ELR (cell line): Measurements from ENCODE around the gene NTSR2.

Experiments
- DNase-seq: peaks from one replicate; pipeline ENCODE4 v3.0.0-alpha.2; 2015; ENCODE audit warnings: low read depth

NTSR2 gene

GRCh38 chr2:11657646-11658045 is 12.3 kb downstream of the NTSR2 start:
- DNase-seq, result no peak

GRCh38 chr2:11657195-11657594 is 12.8 kb downstream of the NTSR2 start:
- DNase-seq, result no peak

- no peak for DNase-seq
Measured at GRCh38 chr2:11656671-11657101, 13.3 kb downstream of the NTSR2 start.

- no peak for DNase-seq
Measured at GRCh38 chr2:11656252-11656651, 13.7 kb downstream of the NTSR2 start.

- DNase-seq, result no peak
Measured at GRCh38 chr2:11655495-11655894, 14.5 kb downstream of the NTSR2 start.

- no peak for DNase-seq
Measured at GRCh38 chr2:11652553-11652952, 17.4 kb downstream of the NTSR2 start.

- DNase-seq, result no peak
Measured at GRCh38 chr2:11651856-11652548, 18.0 kb downstream of the NTSR2 start.

GRCh38 chr2:11649093-11649492 is 20.9 kb downstream of the NTSR2 start:
- no peak for DNase-seq

- DNase-seq, result peak; percentile 13
Measured at GRCh38 chr2:11647834-11648600, 22.0 kb downstream of the NTSR2 start.

GRCh38 chr2:11646530-11646929 is 23.5 kb downstream of the NTSR2 start:
- no peak for DNase-seq

- no peak for DNase-seq
Measured at GRCh38 chr2:11644293-11644692, 25.7 kb downstream of the NTSR2 start.

GRCh38 chr2:11642972-11643371 is 27.0 kb downstream of the NTSR2 start:
- no peak for DNase-seq

- no peak for DNase-seq
Measured at GRCh38 chr2:11640132-11640531, 29.9 kb downstream of the NTSR2 start.

GRCh38 chr2:11639503-11639902 is 30.5 kb downstream of the NTSR2 start:
- no peak for DNase-seq

GRCh38 chr2:11637546-11637945 is 32.4 kb downstream of the NTSR2 start:
- no peak for DNase-seq

GRCh38 chr2:11636593-11637295 is 33.3 kb downstream of the NTSR2 start:
- DNase-seq, result no peak

- no peak for DNase-seq
Measured at GRCh38 chr2:11635141-11635540, 34.9 kb downstream of the NTSR2 start.

- no peak for DNase-seq
Measured at GRCh38 chr2:11634584-11634983, 35.4 kb downstream of the NTSR2 start.

- DNase-seq, result no peak
Measured at GRCh38 chr2:11633923-11634478, 36.0 kb downstream of the NTSR2 start.

GRCh38 chr2:11631462-11631861 is 38.5 kb downstream of the NTSR2 start:
- DNase-seq, result no peak

- DNase-seq, result no peak
Measured at GRCh38 chr2:11630855-11631254, 39.1 kb downstream of the NTSR2 start.

GRCh38 chr2:11629851-11630250 is 40.1 kb downstream of the NTSR2 start:
- no peak for DNase-seq

- DNase-seq, result no peak
Measured at GRCh38 chr2:11629215-11629614, 40.8 kb downstream of the NTSR2 start.
